AG09309 (cell line): ENCODE results near the gene SPRTN.
"Not testable (repeated sequence)": the region's sequence is repeated elsewhere in the genome, so short reads cannot be mapped to it uniquely, and the experiment has no call there.

Experiments
- DNase-seq: peaks from one replicate; pipeline ENCODE4 v3.0.0-alpha.2; 2010; ENCODE audit warnings: low read depth
- H3K4me3 ChIP-seq: 2 replicates; pipeline ENCODE4 v1.5.1; 2011; ENCODE audit warnings: mild to moderate bottlenecking, low read depth, low read length, moderate library complexity; ENCODE audit not compliant: control insufficient read depth
- CTCF ChIP-seq: IDR thresholded peaks from 2 replicates; pipeline ENCODE4 v1.5.1; 2011; ENCODE audit warnings: mild to moderate bottlenecking, low read depth, low read length, inconsistent platforms; ENCODE audit not compliant: insufficient read depth, control insufficient read depth; ENCODE audit errors: missing control alignments

The SPRTN gene

GRCh38 chr1:231348442-231348841 lies 10.3 kb downstream of the SPRTN start:
- DNase-seq: no peak
- TF ChIP-seq CTCF: no peak
- no peak overlapping the region for H3K4me3 ChIP-seq

GRCh38 chr1:231348856-231349255 lies 10.8 kb downstream of the SPRTN start:
- not testable (repeated sequence) for H3K4me3 ChIP-seq, DNase-seq

- H3K4me3 ChIP-seq: no peak overlapping the region
- TF ChIP-seq CTCF: no peak
- no peak for DNase-seq
Measured at GRCh38 chr1:231351816-231352215, 13.7 kb downstream of the SPRTN start.

GRCh38 chr1:231353086-231353485 lies 15.0 kb downstream of the SPRTN start:
- no peak overlapping the region for H3K4me3 ChIP-seq
- TF ChIP-seq CTCF: no peak
- no peak for DNase-seq

DNA sequence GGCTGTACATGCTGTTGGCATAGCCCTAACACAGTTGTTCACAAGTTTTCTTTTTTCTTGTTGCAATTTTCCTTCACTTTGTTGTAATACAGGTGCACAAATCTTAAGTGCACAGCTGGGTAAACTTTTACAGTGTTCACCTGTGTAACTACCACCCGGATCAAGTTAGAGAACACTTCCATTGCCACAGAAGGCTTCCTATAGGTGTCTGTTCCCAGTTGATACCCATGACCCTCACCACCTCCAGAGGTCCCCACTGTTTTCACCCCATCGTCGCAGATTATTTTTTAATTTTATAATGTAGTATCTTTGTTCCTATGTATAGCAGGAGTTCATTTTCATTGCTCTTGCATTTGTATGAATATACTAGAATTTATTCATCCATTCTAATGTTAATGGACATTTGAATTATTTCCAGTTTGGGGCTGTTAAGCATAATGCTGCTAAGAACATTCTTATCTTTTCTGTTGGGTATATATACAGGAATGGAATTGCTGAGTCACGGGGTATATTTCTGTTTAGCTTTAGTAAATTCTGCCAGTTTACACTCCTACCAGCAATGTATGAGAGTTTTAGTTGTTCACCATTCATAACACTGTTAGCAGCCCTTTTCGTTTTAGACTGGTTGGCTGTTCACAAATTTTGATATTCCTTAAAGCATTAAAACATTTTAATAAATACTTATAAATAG lies 16.4 kb downstream of the SPRTN start:
- no peak overlapping the region for H3K4me3 ChIP-seq
- no peak for TF ChIP-seq CTCF
- no peak for DNase-seq

GRCh38 chr1:231355171-231355570 lies 17.1 kb downstream of the SPRTN start:
- no peak overlapping the region for H3K4me3 ChIP-seq
- TF ChIP-seq CTCF: no peak
- no peak for DNase-seq

DNA sequence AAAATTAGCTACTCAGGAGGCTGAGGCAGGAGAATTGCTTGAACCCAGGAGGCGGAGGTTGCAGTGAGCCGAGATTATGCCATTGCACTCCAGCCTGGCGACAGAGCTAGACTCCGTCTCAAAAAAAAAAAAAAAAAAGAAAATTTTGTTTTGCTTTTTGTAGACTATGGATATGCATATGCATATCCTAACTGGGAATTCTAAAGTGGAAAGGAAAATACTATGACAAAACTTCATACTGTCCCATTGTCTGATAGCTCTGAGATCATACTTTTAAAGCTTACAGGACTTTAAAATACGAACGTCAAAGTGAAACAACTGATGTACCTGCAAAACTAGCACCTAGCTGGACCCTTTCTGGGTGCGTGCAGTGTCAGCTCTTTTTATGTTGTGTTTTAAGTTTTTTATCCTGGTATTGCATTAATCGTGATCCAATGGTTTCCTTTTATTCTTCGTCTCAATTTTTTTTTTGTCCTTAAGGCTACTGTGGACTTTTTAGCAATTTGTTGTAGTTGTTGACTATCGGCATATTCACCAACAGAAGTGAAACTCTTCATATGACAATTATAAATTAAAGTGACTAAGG lies 19.2 kb downstream of the SPRTN start:
- DNase-seq: no peak
- no peak for TF ChIP-seq CTCF

More for the DNA sequence above, 19.2 kb downstream of the SPRTN start:
- no peak overlapping the region for H3K4me3 ChIP-seq
